ENCODE measurements around the gene AANAT.

AANAT gene

DNA sequence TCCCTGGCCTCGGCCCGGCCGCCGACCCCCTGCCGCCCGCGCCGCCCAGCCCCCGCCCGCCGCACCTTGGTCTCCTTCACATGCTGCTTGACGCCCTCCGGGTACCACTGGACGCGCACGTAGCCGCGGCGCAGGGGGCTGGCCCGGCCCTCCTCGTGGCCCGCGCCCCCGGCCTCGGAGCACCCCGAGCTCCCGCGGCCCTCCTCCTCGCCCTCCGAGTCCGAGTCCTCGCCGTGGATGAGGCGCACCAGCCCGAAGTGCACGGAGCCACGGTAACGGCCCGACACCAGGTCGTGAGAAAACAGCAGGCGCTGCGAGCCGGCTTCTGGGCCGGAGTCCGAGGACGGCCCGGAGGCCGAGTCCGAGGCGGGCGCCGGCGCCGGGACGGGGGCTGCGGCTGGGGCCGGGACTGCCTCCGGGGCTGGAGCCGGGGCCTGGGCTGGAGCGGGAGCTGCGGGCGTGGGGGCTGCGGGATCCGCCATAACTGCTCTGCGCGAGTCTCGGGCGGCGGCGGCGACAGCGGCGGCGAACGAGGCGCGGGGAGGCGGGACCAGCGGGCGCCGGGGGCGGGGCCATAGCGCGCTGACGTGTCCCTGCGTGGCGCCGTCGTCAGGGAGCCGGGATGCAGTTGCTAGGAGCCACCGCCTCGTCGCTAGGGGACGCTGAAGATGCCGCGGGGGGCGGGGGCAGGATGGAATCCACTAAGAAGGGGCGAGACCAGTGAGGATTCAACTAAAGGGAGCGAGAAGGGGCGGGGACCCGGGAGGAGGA, 14.6 kb upstream of the AANAT start, which contains the start of gene UBE2O:
Gene UBE2O, minus strand, starts transcription at position 493 of the 771 bp plus-strand sequence. Its CDS starts 11 bp downstream, at position 482.
- TF ChIP-seq, protein P1, sequence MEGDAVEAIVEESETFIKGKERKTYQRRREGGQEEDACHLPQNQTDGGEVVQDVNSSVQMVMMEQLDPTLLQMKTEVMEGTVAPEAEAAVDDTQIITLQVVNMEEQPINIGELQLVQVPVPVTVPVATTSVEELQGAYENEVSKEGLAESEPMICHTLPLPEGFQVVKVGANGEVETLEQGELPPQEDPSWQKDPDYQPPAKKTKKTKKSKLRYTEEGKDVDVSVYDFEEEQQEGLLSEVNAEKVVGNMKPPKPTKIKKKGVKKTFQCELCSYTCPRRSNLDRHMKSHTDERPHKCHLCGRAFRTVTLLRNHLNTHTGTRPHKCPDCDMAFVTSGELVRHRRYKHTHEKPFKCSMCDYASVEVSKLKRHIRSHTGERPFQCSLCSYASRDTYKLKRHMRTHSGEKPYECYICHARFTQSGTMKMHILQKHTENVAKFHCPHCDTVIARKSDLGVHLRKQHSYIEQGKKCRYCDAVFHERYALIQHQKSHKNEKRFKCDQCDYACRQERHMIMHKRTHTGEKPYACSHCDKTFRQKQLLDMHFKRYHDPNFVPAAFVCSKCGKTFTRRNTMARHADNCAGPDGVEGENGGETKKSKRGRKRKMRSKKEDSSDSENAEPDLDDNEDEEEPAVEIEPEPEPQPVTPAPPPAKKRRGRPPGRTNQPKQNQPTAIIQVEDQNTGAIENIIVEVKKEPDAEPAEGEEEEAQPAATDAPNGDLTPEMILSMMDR (IDR thresholded peaks at IDR 0.05; ENCODE audit: control extremely low read depth, extremely low read depth, low read depth, missing control alignments): peak; percentile 63
- ChIA-PET POLR2A (no interaction called here), CTCF (interaction anchor here (1.0 to 22.9 kb wide), 12 partner anchors 11 to 171 kb away, joined by 3 to 496 read pairs (median 4); partner anchors contain the start of genes AANAT and RHBDF2)
- DNase-seq (ENCODE audit: extremely low spot score): peak; percentile 99

DNA sequence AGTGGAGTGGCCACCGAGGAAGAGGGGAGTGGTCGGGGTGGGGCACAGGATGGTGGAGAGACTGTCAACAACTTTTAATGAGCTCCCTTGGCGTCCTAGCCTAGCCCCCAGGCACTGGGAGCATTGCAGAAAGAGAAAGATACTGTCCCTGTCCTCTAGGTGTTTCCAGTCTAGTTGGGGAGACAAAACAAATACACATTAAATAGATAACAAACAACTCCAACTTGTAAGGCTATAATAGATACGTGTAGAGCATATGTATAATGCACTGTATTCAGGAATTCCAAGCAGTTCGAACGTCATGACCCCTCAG, 14.0 kb upstream of the AANAT start:
- DNase-seq (ENCODE audit: extremely low spot score): no peak
- TF ChIP-seq, protein P1 (IDR thresholded peaks at IDR 0.05; ENCODE audit: control extremely low read depth, extremely low read depth, low read depth, missing control alignments): peak; percentile 2
- CTCF ChIA-PET: interaction anchor here (0.9 to 22.9 kb wide), 17 partner anchors 10 to 171 kb away, joined by 3 to 496 read pairs (median 4); partner anchors contain the start of genes AANAT, PRPSAP1 and RHBDF2
- POLR2A ChIA-PET: no interaction called here

DNA sequence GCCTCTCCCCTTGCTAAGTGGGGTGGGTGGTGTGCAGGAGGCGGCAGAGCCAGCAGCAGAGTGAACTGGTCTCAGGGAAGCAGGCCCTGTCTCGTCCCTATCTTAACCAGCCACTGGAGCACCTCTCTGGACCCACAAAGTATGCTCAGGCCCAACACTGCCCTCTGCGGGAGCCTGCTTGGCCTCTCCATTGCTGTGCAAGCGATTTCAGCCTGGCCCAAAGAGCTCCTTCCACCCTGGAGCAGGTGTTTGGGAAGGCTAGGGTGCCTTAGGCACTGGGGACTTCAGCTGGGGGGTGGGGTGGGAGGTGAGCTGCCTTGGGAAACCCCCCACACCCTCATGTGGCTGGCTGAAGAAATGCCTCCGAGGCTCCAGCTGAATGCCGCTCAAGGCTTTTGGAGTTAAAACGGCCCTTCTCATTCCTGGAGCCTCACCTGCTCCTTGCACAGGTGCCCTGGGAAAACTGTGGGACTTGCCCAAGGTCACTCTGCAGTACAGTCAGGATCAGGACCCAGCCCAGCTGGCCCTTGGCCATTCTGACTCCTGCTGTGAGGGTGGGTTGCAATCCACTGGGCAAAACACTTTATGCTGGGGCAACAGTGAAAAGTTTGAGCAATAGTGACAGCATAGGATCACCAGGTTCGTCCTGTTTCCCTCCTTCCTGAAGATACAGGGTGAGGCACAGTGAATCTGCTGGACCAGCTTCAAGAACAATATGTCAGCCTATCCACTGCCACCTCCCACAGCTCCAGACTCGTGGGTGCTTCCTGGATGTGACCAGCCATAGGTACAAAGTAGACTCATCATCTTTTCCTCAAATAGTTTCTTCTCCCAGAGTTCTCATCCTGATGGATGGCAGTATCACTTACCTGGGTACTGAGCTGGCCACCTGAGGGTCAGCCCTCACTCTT, 8.6 kb upstream of the AANAT start:
- peak; percentile 77 for DNase-seq (ENCODE audit: extremely low spot score)
- CTCF ChIA-PET: interaction anchor here (0.7 to 22.9 kb wide), 32 partner anchors 8 to 257 kb away, joined by 3 to 496 read pairs (median 4); partner anchors contain the start of genes AANAT, PRPSAP1 and RHBDF2
- TF ChIP-seq, protein P1 (IDR thresholded peaks at IDR 0.05; ENCODE audit: control extremely low read depth, extremely low read depth, low read depth, missing control alignments): peak; percentile 57
- POLR2A ChIA-PET: interaction anchor here (0.5 kb wide), 1 partner anchor 101 kb away, joined by 6 read pairs; no protein-coding TSS in a partner anchor

DNA sequence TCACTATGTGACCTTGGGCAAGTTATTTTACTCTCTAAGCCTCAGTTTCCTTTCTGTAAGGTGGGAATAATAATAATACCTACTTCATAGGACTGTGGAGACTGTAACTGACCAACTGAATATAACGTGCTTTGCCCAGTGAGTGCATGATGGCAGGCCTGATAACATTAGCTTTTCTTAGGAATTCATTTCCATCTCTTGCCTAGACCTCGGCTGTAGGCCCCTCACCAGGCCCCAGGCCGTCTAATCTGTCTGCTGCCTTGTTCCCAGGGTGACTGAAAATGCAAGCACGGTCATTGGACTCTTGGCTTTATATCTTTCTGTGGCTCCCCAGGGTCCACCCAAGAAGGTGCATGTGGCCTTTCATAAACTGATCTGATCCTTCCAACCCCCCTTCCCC, 7.7 kb upstream of the AANAT start:
- TF ChIP-seq, protein P1 (IDR thresholded peaks at IDR 0.05; ENCODE audit: control extremely low read depth, extremely low read depth, low read depth, missing control alignments): no peak
- ChIA-PET POLR2A (no interaction called here), CTCF (interaction anchor here (0.7 to 22.9 kb wide), 19 partner anchors 7 to 256 kb away, joined by 3 to 496 read pairs (median 5); partner anchors contain the start of genes AANAT and RHBDF2)
- no peak for DNase-seq (ENCODE audit: extremely low spot score)

DNA sequence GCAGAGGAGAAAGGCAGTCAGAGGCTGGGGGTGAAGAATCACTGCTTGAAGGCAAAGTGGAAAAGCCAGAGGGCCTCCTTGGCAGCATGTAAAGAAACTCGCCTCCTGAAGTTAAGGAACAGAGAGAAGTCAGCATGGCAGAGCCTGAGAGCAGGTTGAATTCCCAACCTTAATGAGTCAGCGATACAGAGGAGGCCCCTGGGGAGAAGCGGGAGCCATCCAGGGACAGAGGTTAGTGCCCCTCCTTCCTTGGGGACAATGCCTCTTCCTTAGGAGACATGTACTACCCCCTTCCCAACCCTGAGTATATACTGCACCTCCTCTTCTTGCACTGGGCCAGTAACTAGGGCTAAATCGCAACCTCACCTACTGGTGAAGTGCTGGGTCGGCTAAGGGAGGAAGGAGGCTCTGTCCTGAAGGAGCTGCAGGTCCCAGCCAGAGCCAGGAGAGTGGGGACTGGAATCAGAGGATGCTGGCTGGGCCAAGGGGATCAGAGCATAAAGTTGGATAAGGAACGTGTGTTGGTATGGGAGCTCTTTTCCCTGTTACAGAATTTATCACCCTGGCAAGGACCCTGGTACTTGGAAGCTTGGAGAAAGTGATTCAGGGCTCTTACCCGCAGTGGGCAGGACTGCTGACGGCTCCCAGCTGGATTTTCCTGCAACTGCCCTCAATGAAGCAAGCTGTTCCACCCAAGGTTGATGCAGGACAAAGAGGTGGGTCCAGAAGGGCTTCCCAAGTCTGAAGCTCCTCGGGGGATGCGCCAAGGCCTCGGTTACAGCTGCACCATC, 5.4 kb upstream of the AANAT start:
- CTCF ChIA-PET: interaction anchor here (0.7 to 22.9 kb wide), 7 partner anchors 11 to 96 kb away, joined by 3 to 496 read pairs (median 3); partner anchors contain the start of gene RHBDF2
- TF ChIP-seq, protein P1 (IDR thresholded peaks at IDR 0.05; ENCODE audit: control extremely low read depth, extremely low read depth, low read depth, missing control alignments): no peak
- POLR2A ChIA-PET: no interaction called here

More for the DNA sequence above, 5.4 kb upstream of the AANAT start:
- no peak for DNase-seq (ENCODE audit: extremely low spot score)

Data from GM10248 (cell line).